Measurements from ENCODE around the gene CHIT1.

CHIT1 gene

DNA sequence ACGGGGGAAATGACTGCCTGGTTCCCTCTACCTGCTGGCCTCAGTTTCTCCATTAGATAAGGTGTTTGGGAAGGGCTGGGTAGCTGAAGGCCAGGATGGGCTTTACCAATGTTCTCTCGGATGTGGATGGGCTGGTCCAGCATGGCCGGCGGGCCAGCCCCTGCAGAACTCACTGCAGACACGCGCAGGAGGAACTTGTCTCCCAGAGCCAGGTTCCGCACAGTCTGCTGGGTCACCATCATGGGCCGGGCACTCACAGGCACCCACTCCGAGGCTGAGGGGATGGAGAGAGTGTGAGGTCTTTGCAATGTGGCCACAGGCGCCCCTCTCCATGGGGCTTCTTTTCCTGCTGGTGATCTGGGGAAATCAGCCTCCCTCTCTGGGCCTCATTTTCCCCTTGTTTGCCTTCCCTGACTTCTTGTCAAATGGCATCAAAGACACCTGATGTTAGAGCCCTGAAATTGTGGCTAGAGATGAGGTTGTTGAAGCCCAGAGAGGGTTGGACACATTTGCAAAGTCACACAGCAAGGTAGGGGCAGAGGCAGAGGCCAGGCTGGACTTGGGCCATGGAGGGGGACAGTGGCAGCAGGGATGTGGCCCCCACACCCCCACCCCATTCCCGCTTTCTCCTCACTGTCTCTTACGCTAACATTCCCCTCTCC lies 55.0 kb downstream of the CHIT1 start:
- DNase-seq (ENCODE audit: low read depth): no peak

DNA sequence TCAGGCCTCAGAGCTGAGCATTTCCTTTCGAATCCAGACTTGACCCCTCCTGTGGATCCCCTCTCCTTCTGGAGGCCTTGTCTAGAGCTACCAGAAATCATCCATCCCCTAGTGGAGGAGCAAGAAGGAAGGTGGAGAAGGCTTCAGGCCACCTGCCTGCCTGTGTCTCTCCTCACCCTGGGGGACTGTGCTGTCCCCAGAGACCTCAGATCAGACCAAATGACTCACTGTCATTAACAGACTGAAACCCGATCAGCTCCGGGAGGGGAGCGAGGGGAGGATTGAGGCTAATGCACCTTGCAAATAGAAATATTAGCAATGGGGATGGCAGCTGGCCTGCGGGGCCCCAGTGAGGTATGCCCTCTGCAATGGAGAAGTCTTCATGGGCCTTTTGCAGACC lies 55.9 kb downstream of the CHIT1 start:
- DNase-seq (ENCODE audit: low read depth): no peak

DNA sequence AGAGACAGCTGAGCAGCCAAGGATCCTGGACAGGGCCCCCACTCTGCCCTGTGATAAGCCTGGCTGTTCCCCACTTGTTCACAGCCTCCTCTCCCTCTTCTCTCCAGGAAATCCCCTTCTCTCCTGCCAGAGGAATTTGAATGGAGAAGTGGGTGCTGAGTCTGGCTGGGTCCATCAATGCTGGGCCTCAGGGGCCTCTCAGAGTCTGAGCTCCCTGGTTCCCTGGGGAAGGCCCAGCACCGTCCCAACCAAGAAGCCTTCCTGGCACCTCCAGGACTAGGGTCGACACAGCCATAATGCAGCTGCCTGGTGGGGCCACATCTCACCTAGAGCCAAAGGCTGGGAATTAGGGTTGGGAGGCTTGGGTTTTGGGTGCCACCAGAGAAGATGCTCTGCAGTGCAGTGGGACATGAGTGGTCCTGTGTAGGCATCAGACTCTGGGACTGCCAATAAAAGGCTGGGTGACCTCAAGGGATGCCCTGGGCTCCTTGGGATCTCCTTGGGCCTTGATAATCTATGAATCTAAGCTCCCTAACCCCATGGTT lies 56.4 kb downstream of the CHIT1 start:
- no peak for DNase-seq (ENCODE audit: low read depth)

DNA sequence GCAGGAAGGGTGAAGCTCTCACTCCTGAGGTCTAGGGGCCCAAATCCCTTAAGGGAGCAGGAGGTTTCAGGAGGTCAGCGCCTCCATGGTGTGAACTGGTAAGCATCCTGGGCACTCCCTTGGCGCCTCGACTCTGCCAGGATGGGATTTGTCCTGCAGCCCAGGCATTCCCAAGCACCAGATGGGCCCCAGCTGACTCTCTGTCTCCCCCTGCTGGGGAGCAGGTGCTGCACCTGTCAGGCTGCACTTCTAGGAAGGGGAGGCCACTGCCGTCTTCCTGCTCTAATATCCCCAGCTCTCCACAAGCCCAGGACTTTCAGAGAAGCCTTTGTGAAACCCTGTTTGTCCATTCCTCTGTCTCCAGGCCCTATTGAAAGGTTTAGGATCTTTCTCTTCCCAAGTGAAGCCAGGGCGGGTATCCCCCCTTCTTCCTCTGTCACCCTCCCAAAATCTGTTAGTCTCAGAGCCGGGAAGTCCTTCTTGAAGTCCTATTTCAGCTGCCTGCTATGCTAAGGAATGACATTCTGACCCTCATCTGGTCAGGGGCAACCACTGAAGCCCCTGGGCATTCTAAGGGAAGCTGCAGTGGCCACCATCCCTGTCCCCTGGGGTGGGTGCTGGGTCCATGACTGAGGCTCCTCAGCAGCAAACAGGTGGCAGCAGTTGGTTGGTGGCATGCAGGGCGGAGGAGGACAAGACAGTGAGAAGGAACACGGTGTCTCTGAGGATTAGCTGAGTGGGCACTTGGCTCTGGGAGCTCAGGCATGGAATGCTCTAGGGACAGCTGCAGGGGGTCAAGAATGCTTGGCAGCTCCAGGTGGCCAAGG lies 57.1 kb downstream of the CHIT1 start:
- peak; percentile 37 for DNase-seq (ENCODE audit: low read depth)

DNA sequence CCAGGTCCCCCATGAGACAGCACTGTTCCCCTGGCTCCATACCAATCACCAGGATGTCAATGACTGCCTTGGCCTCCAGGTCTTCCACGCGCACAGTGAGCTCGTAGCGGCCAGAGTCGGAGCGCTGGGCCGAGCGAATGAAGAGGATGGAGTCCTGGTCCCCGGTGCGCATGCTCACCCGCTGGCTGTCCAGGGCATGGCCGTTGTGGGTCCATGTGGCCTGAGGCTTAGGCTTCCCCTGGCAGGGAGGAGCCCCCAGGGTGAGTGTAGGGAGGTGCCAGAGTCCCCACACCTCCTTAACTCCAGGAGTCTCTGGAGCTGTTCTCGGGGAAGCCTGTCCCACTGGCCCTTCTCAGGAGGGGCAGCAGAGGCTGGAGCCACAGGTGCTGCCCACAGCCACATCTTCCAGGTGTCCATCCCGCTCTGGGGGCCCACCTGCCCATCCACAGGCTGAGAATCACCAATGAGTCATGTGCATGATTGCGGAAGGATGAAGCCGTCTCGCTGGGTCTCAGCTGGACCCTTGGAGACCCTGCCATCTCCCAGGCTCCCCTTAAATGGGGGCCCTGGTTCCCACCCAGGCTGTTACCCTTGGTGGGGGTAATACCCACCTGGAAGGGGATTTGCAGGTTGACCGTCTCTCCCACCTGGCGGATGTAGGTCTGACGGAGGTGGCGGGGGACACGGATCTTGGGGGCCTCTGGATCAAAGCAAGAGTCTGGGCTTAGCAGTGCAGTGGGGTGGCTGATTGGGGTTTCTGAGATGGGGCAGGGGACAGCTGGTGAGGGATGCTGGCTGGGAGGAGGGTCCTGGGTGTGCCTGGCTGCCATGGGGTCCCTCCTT lies 57.9 kb downstream of the CHIT1 start:
- DNase-seq (ENCODE audit: low read depth): no peak

DNA sequence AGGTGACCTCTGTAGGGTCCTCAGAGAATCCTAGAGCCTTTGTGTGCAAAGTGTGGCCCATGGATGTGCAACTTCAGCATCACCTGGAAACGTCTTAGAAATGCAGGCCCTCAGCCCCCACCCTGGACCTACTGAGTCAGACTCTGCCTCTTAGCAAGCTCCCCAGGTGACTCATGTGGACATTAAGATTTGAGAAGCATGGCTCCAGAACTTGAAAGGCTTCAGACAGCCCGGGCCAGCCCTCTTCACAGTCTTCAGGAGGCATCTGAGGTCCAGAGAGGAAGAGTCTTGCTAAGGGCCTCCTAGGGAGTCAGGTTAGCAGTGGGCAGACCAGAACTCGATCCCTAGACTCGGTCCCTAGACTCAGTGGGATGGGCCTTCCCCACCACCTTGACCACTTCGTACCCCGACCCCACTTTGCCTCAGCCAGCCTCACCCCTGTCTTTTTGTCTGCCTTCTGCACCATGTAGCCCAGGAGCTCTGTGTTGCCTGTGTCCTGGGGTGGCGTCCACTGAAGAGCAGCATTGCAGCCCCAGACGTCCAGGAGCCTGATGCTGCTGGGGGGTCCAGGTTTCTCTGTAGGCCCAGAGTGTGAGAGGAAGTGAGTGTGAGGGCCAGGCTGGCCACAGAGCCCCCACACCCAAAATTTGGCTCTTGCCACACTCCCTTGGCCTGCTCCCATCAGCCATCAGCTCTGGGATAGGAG lies 58.7 kb downstream of the CHIT1 start:
- DNase-seq (ENCODE audit: low read depth): no peak

DNA sequence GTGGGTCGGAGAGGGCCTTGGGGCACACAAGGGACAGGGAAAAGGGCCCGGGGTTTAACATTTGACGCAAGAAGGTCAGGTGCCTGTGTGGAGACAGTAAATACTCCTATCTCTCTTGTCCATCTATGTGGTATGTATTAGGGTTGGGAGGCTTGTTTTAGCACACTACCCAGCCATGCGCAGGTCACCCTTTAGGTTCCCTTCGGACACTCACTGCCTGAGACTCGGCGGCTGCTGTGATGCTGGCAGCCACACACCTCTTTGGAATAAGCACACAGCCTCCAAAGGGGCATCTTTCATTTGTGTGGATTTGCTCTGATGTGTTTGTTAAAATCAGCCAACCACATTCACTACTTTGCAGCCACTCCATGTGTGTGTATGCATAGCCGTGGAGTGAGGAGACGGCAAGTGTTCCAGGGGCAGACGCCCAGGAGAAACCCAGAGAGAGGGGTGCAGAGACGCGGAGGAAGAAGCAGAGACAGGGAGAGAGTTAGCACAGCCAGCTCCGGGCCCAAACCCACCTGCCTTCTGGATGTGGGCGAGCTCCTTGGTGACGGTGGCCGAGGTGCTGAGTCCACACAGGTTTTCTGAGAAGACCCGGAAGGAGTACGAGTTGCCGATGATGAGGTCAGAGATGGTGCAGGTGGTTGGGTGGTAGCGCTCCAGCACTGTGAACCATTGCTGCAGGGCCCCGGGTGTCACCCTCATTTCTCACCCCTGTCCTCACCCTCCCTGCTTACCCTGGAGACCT lies 59.5 kb downstream of the CHIT1 start:
- no peak for DNase-seq (ENCODE audit: low read depth)

DNA sequence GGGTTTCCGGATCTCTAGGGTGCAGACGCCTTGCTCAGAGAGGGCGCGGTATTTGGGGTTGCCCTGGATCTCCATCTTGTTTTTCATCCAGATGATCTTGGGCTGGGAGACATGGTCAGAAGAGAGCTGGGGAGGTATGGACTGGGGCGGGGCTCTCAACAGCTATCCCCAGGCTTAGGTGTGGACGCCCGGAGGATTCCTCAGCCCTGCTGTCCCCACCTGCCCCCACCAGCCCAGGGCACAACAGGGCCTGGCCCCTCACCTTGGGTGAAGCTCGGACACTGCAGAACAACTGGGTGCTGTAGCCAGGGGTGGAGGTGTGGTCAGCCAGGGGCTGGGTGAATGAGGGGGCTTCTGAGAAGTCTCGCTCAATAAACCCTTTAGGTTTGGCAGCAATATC lies 60.5 kb downstream of the CHIT1 start:
- DNase-seq (ENCODE audit: low read depth): no peak

DNA sequence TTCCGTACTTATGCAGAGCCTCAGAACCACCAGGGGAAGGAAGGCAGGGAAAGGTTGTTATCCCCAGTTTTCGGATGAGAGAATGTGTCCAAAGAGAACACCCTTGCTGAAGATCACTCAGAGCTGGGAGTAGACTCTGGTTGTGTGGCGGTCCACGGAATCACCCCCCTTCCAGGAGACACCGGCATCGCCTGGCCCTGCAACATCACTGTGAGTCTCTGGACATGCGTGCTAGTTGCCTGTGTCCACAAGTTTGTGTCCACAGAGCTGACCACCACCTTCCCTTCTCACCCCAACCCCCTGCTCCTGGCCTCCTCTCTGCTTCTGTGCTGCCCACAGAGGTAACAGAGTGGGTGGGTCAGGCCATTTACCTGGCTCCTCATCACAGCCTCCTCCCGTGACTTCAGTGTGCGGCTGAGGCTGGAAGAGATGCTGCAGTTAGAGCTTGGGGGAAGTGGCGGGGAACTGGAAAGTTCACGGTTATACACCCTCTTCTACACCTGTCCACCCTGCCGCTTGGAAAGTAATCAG lies 61.2 kb downstream of the CHIT1 start:
- DNase-seq (ENCODE audit: low read depth): no peak

DNA sequence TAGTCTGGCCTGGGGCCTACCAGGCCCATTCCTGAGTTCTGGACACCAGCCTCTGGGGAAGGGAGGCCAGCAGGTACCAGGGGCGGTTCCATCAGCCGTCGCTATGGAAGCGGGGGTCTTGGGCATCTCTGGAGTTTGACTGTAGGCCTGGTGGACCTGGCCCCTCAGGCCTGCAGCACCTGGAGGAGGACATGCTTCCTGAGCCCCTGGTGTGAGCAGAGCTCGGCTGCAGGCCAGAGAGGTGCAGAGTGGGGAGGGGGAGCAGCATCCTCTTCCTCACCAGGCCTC lies 61.6 kb downstream of the CHIT1 start:
- DNase-seq (ENCODE audit: low read depth): no peak

DNA sequence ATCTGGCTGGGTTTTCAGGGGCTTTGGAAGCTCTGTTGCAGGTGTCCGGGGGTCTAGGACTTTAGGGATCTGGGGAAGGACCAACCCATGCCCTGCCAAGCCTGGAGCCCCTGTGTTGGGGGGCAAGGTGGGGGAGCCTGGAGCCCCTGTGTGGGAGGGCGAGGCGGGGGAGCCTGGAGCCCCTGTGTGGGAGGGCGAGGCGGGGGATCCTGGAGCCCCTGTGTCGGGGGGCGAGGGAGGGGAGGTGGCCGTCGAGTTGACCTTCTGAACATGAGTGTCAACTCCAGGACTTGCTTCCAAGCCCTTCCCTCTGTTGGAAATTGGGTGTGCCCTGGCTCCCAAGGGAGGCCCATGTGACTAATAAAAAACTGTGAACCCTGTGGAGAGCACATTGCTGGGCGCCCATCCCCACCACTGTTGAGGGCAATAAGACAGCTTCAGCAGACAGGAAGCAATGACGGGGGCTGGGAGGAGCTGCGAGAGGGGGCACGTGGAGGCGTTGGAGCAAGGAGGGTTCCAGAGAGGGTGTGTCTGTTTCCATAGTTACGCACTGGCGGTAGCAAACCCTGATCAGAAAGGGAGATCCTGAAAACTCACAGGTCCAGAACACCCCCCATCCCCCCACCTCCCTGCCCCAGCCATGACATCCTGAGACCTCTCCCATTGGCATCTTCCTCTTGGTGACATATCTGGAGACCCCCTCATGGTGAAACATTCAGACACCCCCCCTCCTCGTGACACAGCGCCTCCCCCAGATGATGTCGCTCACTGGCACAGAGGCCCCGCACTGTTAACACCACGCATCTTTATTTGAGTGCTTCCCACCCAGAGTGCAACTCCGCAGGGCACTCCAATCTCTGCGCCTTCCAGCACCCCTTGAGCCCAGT lies 62.2 kb downstream of the CHIT1 start:
- no peak for DNase-seq (ENCODE audit: low read depth)

DNA sequence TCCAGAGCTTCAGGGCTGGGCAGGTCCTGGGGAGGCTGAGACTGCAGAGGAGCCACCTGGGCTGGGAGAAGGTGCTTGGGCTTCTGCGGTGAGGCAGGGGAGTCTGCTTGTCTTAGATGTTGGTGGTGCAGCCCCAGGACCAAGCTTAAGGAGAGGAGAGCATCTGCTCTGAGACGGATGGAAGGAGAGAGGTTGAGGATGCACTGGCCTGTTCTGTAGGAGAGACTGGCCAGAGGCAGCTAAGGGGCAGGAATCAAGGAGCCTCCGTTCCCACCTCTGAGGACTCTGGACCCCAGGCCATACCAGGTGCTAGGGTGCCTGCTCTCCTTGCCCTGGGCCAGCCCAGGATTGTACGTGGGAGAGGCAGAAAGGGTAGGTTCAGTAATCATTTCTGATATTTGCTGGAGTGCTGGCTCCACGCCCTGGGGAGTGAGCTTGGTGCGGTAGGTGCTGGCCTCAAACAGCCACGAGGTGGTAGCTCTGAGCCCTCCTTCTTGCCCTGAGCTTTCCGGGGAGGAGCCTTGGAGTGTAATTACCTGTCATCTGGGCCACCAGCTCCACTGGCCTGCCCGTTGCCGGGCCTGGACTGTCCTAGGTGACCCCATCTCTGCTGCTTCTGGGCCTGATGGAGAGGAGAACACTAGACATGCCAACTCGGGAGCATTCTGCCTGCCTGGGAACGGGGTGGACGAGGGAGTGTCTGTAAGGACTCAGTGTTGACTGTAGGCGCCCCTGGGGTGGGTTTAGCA lies 63.1 kb downstream of the CHIT1 start:
- DNase-seq (ENCODE audit: low read depth): no peak

Data from activated T-cell treated with anti-CD3 and anti-CD28 coated beads for 24 hours (primary cell).